Trophoblast cell (in vitro differentiated cells and primary cell): ENCODE results near the gene VCAN.

Source experiments
- DNase-seq, 2 donors: peaks; one replicate each; pipeline ENCODE4 v3.0.0-alpha.2; 2016
- H2AFZ ChIP-seq: 2 replicates; pipeline ENCODE4 v1.6.1; 2013; ENCODE audit warnings: low read length, moderate library complexity, mild to moderate bottlenecking; ENCODE audit not compliant: insufficient read depth, poor library complexity
- H2AK5ac ChIP-seq: 2 replicates; pipeline ENCODE4 v1.6.1; 2013; ENCODE audit warnings: mild to moderate bottlenecking, low read length
- H2BK120ac ChIP-seq: 2 replicates; pipeline ENCODE4 v1.6.1; 2013; ENCODE audit warnings: low read length, mild to moderate bottlenecking, moderate library complexity; ENCODE audit not compliant: insufficient read depth, poor library complexity
- H2BK12ac ChIP-seq: 2 replicates; pipeline ENCODE4 v1.6.1; 2013; ENCODE audit warnings: mild to moderate bottlenecking, low read length, moderate library complexity
- H2BK5ac ChIP-seq: 2 replicates; pipeline ENCODE4 v1.6.1; 2013; ENCODE audit warnings: low read length, low read depth, moderate library complexity, mild to moderate bottlenecking; ENCODE audit not compliant: poor library complexity
- H3K14ac ChIP-seq: 2 replicates; pipeline ENCODE4 v1.6.1; 2013; ENCODE audit warnings: mild to moderate bottlenecking, low read length
- H3K18ac ChIP-seq: 2 replicates; pipeline ENCODE4 v1.6.1; 2013; ENCODE audit warnings: mild to moderate bottlenecking, low read length
- H3K23ac ChIP-seq: 2 replicates; pipeline ENCODE4 v1.6.1; 2013; ENCODE audit warnings: low read length
- H3K27ac ChIP-seq: 2 replicates; pipeline ENCODE4 v1.5.1; 2013; ENCODE audit warnings: low read depth, mild to moderate bottlenecking, inconsistent platforms, low read length, moderate library complexity
- H3K27me3 ChIP-seq: 2 replicates; pipeline ENCODE4 v1.6.1; 2013; ENCODE audit warnings: inconsistent platforms, mild to moderate bottlenecking, low read length, moderate library complexity; ENCODE audit not compliant: insufficient read depth
- H3K36me3 ChIP-seq, 2 experiments: 1 replicate in 1 of 2; 2 replicates in 1 of 2; pipeline ENCODE4 v1.6.1; 2013; ENCODE audit warnings: low read length in 2 of 2, mild to moderate bottlenecking in 2 of 2, moderate library complexity in 1 of 2; ENCODE audit not compliant: insufficient read depth in 2 of 2, control insufficient read depth in 1 of 2
- H3K4ac ChIP-seq: 2 replicates; pipeline ENCODE4 v1.6.1; 2013; ENCODE audit warnings: low read depth, mild to moderate bottlenecking, low read length, moderate library complexity
- H3K4me1 ChIP-seq, 2 experiments: 1 replicate in 1 of 2; 2 replicates in 1 of 2; pipeline ENCODE4 v1.6.1; 2013; ENCODE audit warnings: low read length in 2 of 2, mild to moderate bottlenecking in 2 of 2, moderate library complexity in 1 of 2; ENCODE audit not compliant: insufficient read depth in 2 of 2, control insufficient read depth in 1 of 2
- H3K4me2 ChIP-seq: 2 replicates; pipeline ENCODE4 v1.6.1; 2013; ENCODE audit warnings: inconsistent platforms, mild to moderate bottlenecking, low read length, moderate library complexity
- H3K4me3 ChIP-seq: 2 replicates; pipeline ENCODE4 v1.5.1; 2013; ENCODE audit warnings: mild to moderate bottlenecking, low read depth, low read length, inconsistent platforms
- H3K79me1 ChIP-seq: one replicate; pipeline ENCODE4 v1.6.1; 2013; ENCODE audit warnings: low read length
- H3K79me2 ChIP-seq: 2 replicates; pipeline ENCODE4 v1.6.1; 2013; ENCODE audit warnings: low read length, mild to moderate bottlenecking; ENCODE audit not compliant: control insufficient read depth, insufficient read depth, poor library complexity
- H3K9ac ChIP-seq: 2 replicates; pipeline ENCODE4 v1.6.1; 2013; ENCODE audit warnings: mild to moderate bottlenecking, low read length
- H3K9me3 ChIP-seq: 2 replicates; pipeline ENCODE4 v1.6.1; 2013; ENCODE audit warnings: low read depth, mild to moderate bottlenecking, control low read depth, inconsistent platforms, low read length; ENCODE audit not compliant: insufficient read depth
- H4K12ac ChIP-seq: 2 replicates; pipeline ENCODE4 v1.6.1; 2013; ENCODE audit warnings: low read depth, mild to moderate bottlenecking, low read length, moderate library complexity
- H4K8ac ChIP-seq: 2 replicates; pipeline ENCODE4 v1.6.1; 2013; ENCODE audit warnings: low read depth, mild to moderate bottlenecking, low read length, moderate library complexity
- H4K91ac ChIP-seq: one replicate; pipeline ENCODE4 v1.6.1; 2013; ENCODE audit warnings: low read depth, mild to moderate bottlenecking, low read length, moderate library complexity
- WGBS: extraction: QIAGEN DNeasy Blood & Tissue Kit; methylation state at CpG from one replicate; pipeline ENCODE4 v1.1.7; 2013; ENCODE audit warnings: missing lambda C conversion rate; ENCODE audit not compliant: insufficient read length, insufficient coverage; ENCODE audit errors: extremely low coverage; 5-methylcytosine and 5-hydroxymethylcytosine counted together

VCAN gene

GRCh38 chr5:83531661-83532060 is 60.1 kb downstream of the VCAN start:
- no CpG with 5 or more reads among the region's 1 CpG for WGBS
- DNase-seq = no peak
- Histone ChIP-seq H2BK5ac (no peak overlapping the region), H3K79me2 (no peaks in the 10 kb centered on the region), H2AFZ (no peak overlapping the region), H3K79me1 (no peaks in the 10 kb centered on the region), H2BK12ac (no peak overlapping the region), H3K4me1 (no peaks in the 10 kb centered on the region), H3K18ac (no peak overlapping the region), H3K9ac (no peak overlapping the region), H3K9me3 (no peaks in the 10 kb centered on the region), H3K36me3 (no peaks in the 10 kb centered on the region), H3K4me3 (no peak overlapping the region), H4K91ac (no peak overlapping the region), H3K27ac (no peak overlapping the region), H4K12ac (no peak overlapping the region), H3K27me3 (no peaks in the 10 kb centered on the region), H2BK120ac (no peak overlapping the region), H3K14ac (no peak overlapping the region), H3K4ac (no peak overlapping the region), H4K8ac (no peak overlapping the region), H3K23ac (no peak overlapping the region), H2AK5ac (no peak overlapping the region), H3K4me2 (no peak overlapping the region)

GRCh38 chr5:83538786-83539462 is 67.4 kb downstream of the VCAN start:
- H3K4me2 ChIP-seq = no peak overlapping the region
- H2BK5ac ChIP-seq = no peak overlapping the region
- H3K18ac ChIP-seq = no peak overlapping the region
- no peak overlapping the region for H3K14ac ChIP-seq
- no peaks in the 10 kb centered on the region for H3K36me3 ChIP-seq
- no peak overlapping the region for H3K4me3 ChIP-seq
- no peaks in the 10 kb centered on the region for H3K79me2 ChIP-seq
- no peak overlapping the region for H4K8ac ChIP-seq
- DNase-seq = no peak
- no peak overlapping the region for H3K9ac ChIP-seq
- H3K27ac ChIP-seq = no peak overlapping the region
- no peak overlapping the region for H3K4ac ChIP-seq
- no peaks in the 10 kb centered on the region for H3K9me3 ChIP-seq
- H3K27me3 ChIP-seq = no peaks in the 10 kb centered on the region
- no peak overlapping the region for H4K12ac ChIP-seq
- no peak overlapping the region for H4K91ac ChIP-seq
- H2BK12ac ChIP-seq = no peak overlapping the region
- no peak overlapping the region for H2BK120ac ChIP-seq
- no CpG with 5 or more reads among the region's 4 CpGs for WGBS
- H2AK5ac ChIP-seq = no peak overlapping the region
- H3K79me1 ChIP-seq = no peaks in the 10 kb centered on the region
- H3K4me1 ChIP-seq = no peaks in the 10 kb centered on the region
- no peak overlapping the region for H3K23ac ChIP-seq
- H2AFZ ChIP-seq = no peak overlapping the region

- Histone ChIP-seq H3K4me2 (no peak overlapping the region), H3K23ac (no peak overlapping the region), H4K12ac (no peak overlapping the region), H3K14ac (no peak overlapping the region), H3K79me1 (no peaks in the 10 kb centered on the region), H2BK5ac (no peak overlapping the region), H3K9ac (no peak overlapping the region), H2AFZ (no peak overlapping the region), H3K4me1 (no peaks in the 10 kb centered on the region), H3K27ac (no peak overlapping the region), H3K27me3 (no peaks in the 10 kb centered on the region), H4K91ac (no peak overlapping the region), H3K4ac (no peak overlapping the region), H3K18ac (no peak overlapping the region), H3K79me2 (no peaks in the 10 kb centered on the region), H2BK12ac (no peak overlapping the region), H3K4me3 (no peak overlapping the region), H3K36me3 (no peaks in the 10 kb centered on the region), H3K9me3 (no peaks in the 10 kb centered on the region), H4K8ac (no peak overlapping the region), H2BK120ac (no peak overlapping the region), H2AK5ac (no peak overlapping the region)
- no CpG with 5 or more reads among the region's 1 CpG for WGBS
- no peak for DNase-seq
These were observed 67.9 kb downstream of the VCAN start for GRCh38 chr5:83539463-83539790.

DNA sequence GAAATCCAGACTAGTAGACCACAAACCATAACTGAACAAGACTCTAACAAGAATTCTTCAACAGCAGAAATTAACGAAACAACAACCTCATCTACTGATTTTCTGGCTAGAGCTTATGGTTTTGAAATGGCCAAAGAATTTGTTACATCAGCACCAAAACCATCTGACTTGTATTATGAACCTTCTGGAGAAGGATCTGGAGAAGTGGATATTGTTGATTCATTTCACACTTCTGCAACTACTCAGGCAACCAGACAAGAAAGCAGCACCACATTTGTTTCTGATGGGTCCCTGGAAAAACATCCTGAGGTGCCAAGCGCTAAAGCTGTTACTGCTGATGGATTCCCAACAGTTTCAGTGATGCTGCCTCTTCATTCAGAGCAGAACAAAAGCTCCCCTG is 68.6 kb downstream of the VCAN start:
- H2BK12ac ChIP-seq = no peak overlapping the region
- H2AK5ac ChIP-seq = no peak overlapping the region
- no peak overlapping the region for H3K4me3 ChIP-seq
- H4K12ac ChIP-seq = no peak overlapping the region
- H3K79me2 ChIP-seq = no peaks in the 10 kb centered on the region
- no CpG with 5 or more reads among the region's 2 CpGs for WGBS
- H3K4me2 ChIP-seq = no peak overlapping the region
- no peak overlapping the region for H2BK5ac ChIP-seq
- no peak for DNase-seq
- no peak overlapping the region for H3K4ac ChIP-seq
- no peaks in the 10 kb centered on the region for H3K9me3 ChIP-seq
- no peak overlapping the region for H2BK120ac ChIP-seq
- no peak overlapping the region for H2AFZ ChIP-seq
- H3K27me3 ChIP-seq = no peaks in the 10 kb centered on the region
- no peak overlapping the region for H4K8ac ChIP-seq
- H3K79me1 ChIP-seq = no peaks in the 10 kb centered on the region
- H3K9ac ChIP-seq = no peak overlapping the region
- no peak overlapping the region for H4K91ac ChIP-seq
- no peaks in the 10 kb centered on the region for H3K4me1 ChIP-seq
- no peak overlapping the region for H3K23ac ChIP-seq
- no peaks in the 10 kb centered on the region for H3K36me3 ChIP-seq
- H3K14ac ChIP-seq = no peak overlapping the region
- no peak overlapping the region for H3K18ac ChIP-seq
- no peak overlapping the region for H3K27ac ChIP-seq
